ENCODE results near the gene MLPH.
A peak's percentile ranks its signal among the peaks of the same experiment; 100 is the strongest.

MLPH gene

DNA sequence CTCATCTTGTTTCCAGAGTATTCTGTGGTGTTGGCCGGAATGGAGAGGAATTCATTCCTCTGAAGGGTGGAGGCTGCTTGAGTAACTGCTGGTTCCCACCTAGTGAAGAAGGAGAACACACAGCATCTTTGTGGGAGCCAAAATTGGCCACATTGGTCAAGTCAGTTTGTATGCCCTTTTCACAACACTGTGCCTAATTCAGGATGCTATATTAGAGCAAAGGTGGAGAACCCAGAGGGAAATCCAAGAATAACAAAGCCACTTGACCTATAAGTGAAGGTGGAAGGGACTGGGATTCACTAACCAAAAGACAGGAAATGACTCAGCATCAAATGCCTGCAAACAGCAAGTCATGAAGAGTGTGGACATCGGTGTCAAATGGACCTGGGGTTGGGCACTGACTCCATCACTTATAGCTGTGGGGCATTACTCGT, 27.3 kb upstream of the MLPH start:
- DNase-seq, result peak; percentile 56
- no peak overlapping the region for H2BK5ac ChIP-seq (ENCODE audit: low read length)
- H3K4me3 ChIP-seq (ENCODE audit: low read length), result no peak overlapping the region
- H4K5ac ChIP-seq (ENCODE audit: low read length), result no peak overlapping the region
- no peaks in the 10 kb centered on the region for H3K27me3 ChIP-seq (ENCODE audit: insufficient read depth, low read length, poor library complexity)
- no peaks in the 10 kb centered on the region for H3K4me1 ChIP-seq (ENCODE audit: control insufficient read depth, low read depth, low read length)
- no peak overlapping the region for H3K56ac ChIP-seq (ENCODE audit: low read length)
- H3K79me2 ChIP-seq (ENCODE audit: control insufficient read depth, insufficient read depth, low read length), result no peaks in the 10 kb centered on the region
- H4K8ac ChIP-seq (ENCODE audit: low read depth, low read length), result no peak overlapping the region
- H2AK5ac ChIP-seq (ENCODE audit: low read length), result no peak overlapping the region
- H3K79me1 ChIP-seq (ENCODE audit: low read length), result no peaks in the 10 kb centered on the region
- H3K27ac ChIP-seq (ENCODE audit: low read depth, low read length), result no peak overlapping the region
- H3K18ac ChIP-seq (ENCODE audit: low read length), result no peak overlapping the region
- no peak overlapping the region for H2BK120ac ChIP-seq (ENCODE audit: low read depth, low read length)
- H3K9ac ChIP-seq (ENCODE audit: low read length), result no peak overlapping the region
- WGBS (ENCODE audit: extremely low coverage, insufficient coverage, low lambda C conversion rate), result no CpG with 5 or more reads among the region's 3 CpGs
- no peak overlapping the region for H3K23ac ChIP-seq (ENCODE audit: low read length)
- no peak overlapping the region for H3K4me2 ChIP-seq (ENCODE audit: low read length)
- H3K4ac ChIP-seq (ENCODE audit: low read depth, low read length), result no peak overlapping the region
- H3K36me3 ChIP-seq (ENCODE audit: control insufficient read depth, insufficient read depth, low read length), result no peaks in the 10 kb centered on the region
- H2BK15ac ChIP-seq (replicated peaks; ENCODE audit: low read depth), result no peak overlapping the region

DNA sequence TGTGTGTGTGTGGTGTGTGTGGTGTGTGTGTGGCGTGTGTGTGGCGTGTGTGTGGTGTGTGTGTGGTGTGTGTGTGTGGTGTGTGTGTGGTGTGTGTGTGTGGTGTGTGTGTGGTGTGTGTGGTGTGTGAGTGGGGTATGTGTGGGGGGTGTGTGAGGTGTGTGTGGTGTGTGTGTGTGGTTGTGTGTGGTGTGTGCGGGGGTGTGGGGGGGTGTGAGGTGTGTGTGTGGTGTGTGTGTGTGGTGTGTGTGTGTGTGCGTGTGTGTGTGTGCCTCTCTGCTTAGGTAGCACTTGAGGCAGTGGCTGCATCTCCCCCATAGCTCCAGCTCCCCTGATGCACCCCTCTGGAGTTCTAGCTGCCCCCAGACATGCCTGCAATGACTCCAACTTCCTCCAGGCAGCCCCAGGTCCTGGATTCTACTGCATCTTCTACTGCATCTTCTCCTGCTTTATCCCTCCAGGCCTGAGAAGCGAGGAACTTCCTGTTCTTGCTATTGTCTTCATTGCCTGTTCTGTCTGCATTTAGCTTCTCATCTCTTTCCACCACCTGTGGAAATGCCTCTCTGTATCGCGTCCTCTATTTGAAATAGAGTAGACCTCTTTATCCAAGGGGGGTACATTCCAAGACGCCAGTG, 22.2 kb upstream of the MLPH start:
- Histone ChIP-seq H3K9ac (ENCODE audit: low read length) (no peak overlapping the region), H3K4me1 (ENCODE audit: control insufficient read depth, low read depth, low read length) (no peaks in the 10 kb centered on the region), H3K18ac (ENCODE audit: low read length) (no peak overlapping the region), H3K4ac (ENCODE audit: low read depth, low read length) (no peak overlapping the region), H2BK15ac (replicated peaks; ENCODE audit: low read depth) (no peak overlapping the region), H3K56ac (ENCODE audit: low read length) (no peak overlapping the region), H2BK120ac (ENCODE audit: low read depth, low read length) (no peak overlapping the region), H4K8ac (ENCODE audit: low read depth, low read length) (no peak overlapping the region), H3K27me3 (ENCODE audit: insufficient read depth, low read length, poor library complexity) (no peaks in the 10 kb centered on the region), H2AK5ac (ENCODE audit: low read length) (no peak overlapping the region), H3K4me2 (ENCODE audit: low read length) (no peak overlapping the region), H3K79me1 (ENCODE audit: low read length) (no peaks in the 10 kb centered on the region), H3K27ac (ENCODE audit: low read depth, low read length) (no peak overlapping the region), H3K36me3 (ENCODE audit: control insufficient read depth, insufficient read depth, low read length) (no peaks in the 10 kb centered on the region), H3K23ac (ENCODE audit: low read length) (no peak overlapping the region), H3K4me3 (ENCODE audit: low read length) (no peak overlapping the region), H2BK5ac (ENCODE audit: low read length) (no peak overlapping the region), H4K5ac (ENCODE audit: low read length) (no peak overlapping the region), H3K79me2 (ENCODE audit: control insufficient read depth, insufficient read depth, low read length) (no peaks in the 10 kb centered on the region)
- no peak for DNase-seq
- WGBS (ENCODE audit: extremely low coverage, insufficient coverage, low lambda C conversion rate), result no CpG with 5 or more reads among the region's 8 CpGs

DNA sequence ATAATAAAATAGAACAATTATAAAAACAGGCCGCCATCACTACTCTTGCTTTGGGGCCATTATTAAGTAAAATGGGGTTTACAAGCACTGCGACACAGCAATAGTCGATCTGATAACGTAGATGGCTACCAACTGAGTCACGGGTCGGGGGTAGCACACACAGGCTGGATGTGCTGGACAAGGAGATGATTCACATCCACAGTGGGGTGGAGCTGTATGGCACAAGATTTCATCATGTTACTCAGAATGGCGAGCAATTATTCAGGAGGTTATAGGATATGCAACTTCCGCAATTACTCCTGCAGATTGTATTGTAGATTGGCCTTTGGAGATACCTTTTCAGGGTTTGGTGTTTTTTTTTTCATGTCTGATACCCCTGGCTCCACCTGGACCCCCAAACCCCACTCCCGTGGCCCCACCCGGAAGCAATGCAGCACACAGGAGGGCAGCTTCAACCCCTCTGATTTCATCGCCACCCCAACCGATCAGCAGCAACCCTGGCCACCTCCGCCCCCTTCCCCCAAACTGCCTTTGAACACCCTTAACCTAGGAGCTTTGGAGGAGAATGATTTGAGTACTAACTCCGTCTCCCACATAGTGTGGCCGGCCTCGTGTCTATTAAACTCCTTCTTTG, 21.4 kb upstream of the MLPH start:
- Histone ChIP-seq H3K27ac (ENCODE audit: low read depth, low read length) (no peak overlapping the region), H3K36me3 (ENCODE audit: control insufficient read depth, insufficient read depth, low read length) (no peaks in the 10 kb centered on the region), H3K27me3 (ENCODE audit: insufficient read depth, low read length, poor library complexity) (no peaks in the 10 kb centered on the region), H3K4me2 (ENCODE audit: low read length) (no peak overlapping the region), H3K9ac (ENCODE audit: low read length) (no peak overlapping the region), H3K4me1 (ENCODE audit: control insufficient read depth, low read depth, low read length) (no peaks in the 10 kb centered on the region), H3K18ac (ENCODE audit: low read length) (no peak overlapping the region), H3K79me2 (ENCODE audit: control insufficient read depth, insufficient read depth, low read length) (no peaks in the 10 kb centered on the region), H2AK5ac (ENCODE audit: low read length) (no peak overlapping the region), H2BK120ac (ENCODE audit: low read depth, low read length) (no peak overlapping the region), H4K5ac (ENCODE audit: low read length) (no peak overlapping the region), H3K4me3 (ENCODE audit: low read length) (no peak overlapping the region), H3K79me1 (ENCODE audit: low read length) (no peaks in the 10 kb centered on the region), H4K8ac (ENCODE audit: low read depth, low read length) (no peak overlapping the region), H2BK15ac (replicated peaks; ENCODE audit: low read depth) (no peak overlapping the region), H3K23ac (ENCODE audit: low read length) (peak overlapping the region; percentile 45), H2BK5ac (ENCODE audit: low read length) (no peak overlapping the region), H3K4ac (ENCODE audit: low read depth, low read length) (no peak overlapping the region), H3K56ac (ENCODE audit: low read length) (no peak overlapping the region)
- no peak for DNase-seq
- no CpG with 5 or more reads among the region's 16 CpGs for WGBS (ENCODE audit: extremely low coverage, insufficient coverage, low lambda C conversion rate)

DNA sequence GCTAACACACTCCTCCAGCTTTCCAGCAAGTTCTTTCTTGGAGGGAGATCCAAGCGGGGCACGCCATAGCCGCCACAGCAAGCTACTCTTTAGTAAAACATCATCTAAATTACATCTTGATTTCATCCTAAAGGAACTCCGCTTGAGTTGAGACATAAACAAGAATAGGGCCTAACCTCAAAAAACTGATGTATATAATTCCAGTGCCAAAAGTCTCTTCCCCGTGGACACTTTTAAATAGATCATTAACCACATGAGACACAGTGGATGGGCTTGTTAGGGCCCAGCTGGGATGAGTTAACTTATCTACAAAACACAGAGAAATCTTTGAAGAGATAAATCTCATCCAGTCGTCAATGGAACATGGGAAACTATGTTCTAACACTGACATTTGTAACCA, 20.8 kb upstream of the MLPH start:
- H3K27ac ChIP-seq (ENCODE audit: low read depth, low read length), result no peak overlapping the region
- H3K27me3 ChIP-seq (ENCODE audit: insufficient read depth, low read length, poor library complexity), result no peaks in the 10 kb centered on the region
- H3K4me3 ChIP-seq (ENCODE audit: low read length), result no peak overlapping the region
- no peak overlapping the region for H3K56ac ChIP-seq (ENCODE audit: low read length)
- no peak overlapping the region for H4K8ac ChIP-seq (ENCODE audit: low read depth, low read length)
- no peak for DNase-seq
- H3K18ac ChIP-seq (ENCODE audit: low read length), result no peak overlapping the region
- H2BK5ac ChIP-seq (ENCODE audit: low read length), result no peak overlapping the region
- no peak overlapping the region for H3K4me2 ChIP-seq (ENCODE audit: low read length)
- H2BK15ac ChIP-seq (replicated peaks; ENCODE audit: low read depth), result no peak overlapping the region
- peak overlapping the region; percentile 45 for H3K23ac ChIP-seq (ENCODE audit: low read length)
- H3K4me1 ChIP-seq (ENCODE audit: control insufficient read depth, low read depth, low read length), result no peaks in the 10 kb centered on the region
- H3K79me1 ChIP-seq (ENCODE audit: low read length), result no peaks in the 10 kb centered on the region
- no peaks in the 10 kb centered on the region for H3K79me2 ChIP-seq (ENCODE audit: control insufficient read depth, insufficient read depth, low read length)
- no peak overlapping the region for H3K9ac ChIP-seq (ENCODE audit: low read length)
- no peak overlapping the region for H2BK120ac ChIP-seq (ENCODE audit: low read depth, low read length)
- no peaks in the 10 kb centered on the region for H3K36me3 ChIP-seq (ENCODE audit: control insufficient read depth, insufficient read depth, low read length)
- WGBS (ENCODE audit: extremely low coverage, insufficient coverage, low lambda C conversion rate), result no CpG with 5 or more reads among the region's 6 CpGs
- no peak overlapping the region for H2AK5ac ChIP-seq (ENCODE audit: low read length)
- no peak overlapping the region for H4K5ac ChIP-seq (ENCODE audit: low read length)
- H3K4ac ChIP-seq (ENCODE audit: low read depth, low read length), result no peak overlapping the region

DNA sequence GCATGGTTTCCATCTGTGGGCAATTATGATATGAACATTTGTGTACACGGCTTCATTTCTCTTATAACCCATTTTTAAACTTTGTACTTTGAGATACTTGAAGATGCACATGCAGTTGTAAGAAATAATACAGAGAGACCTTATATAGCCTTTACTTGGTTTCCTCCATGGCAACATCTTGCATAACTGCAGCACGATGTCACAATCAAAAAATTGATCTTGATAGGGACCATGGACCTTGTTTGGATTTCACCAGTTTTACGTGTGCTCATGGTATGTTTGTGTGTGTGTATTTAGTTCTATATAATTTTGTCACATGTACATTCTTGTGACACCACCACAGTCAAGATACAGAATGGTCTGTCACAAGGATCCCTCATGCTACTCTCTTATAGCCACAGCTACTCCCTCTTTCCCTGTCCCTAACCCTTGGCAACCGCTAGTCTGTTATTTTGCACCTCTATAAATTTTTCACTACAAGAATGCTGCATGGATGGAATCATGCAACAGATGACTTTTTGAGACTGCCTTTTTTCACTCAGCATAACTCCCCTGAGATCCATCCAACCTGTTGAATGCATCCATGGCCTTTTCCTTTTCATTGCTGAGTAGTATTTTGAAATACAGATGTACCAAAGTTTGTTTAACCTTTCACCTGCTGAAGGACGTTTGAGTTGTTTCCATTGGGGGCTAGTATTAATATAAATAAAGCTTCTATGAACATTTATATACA, 19.4 kb upstream of the MLPH start:
- no peak overlapping the region for H3K18ac ChIP-seq (ENCODE audit: low read length)
- no peak overlapping the region for H3K4me2 ChIP-seq (ENCODE audit: low read length)
- no peaks in the 10 kb centered on the region for H3K79me2 ChIP-seq (ENCODE audit: control insufficient read depth, insufficient read depth, low read length)
- no peaks in the 10 kb centered on the region for H3K36me3 ChIP-seq (ENCODE audit: control insufficient read depth, insufficient read depth, low read length)
- H3K4me3 ChIP-seq (ENCODE audit: low read length), result no peak overlapping the region
- H2BK15ac ChIP-seq (replicated peaks; ENCODE audit: low read depth), result no peak overlapping the region
- H3K27ac ChIP-seq (ENCODE audit: low read depth, low read length), result no peak overlapping the region
- no peak overlapping the region for H2BK120ac ChIP-seq (ENCODE audit: low read depth, low read length)
- H2BK5ac ChIP-seq (ENCODE audit: low read length), result no peak overlapping the region
- no peak overlapping the region for H3K9ac ChIP-seq (ENCODE audit: low read length)
- H3K4me1 ChIP-seq (ENCODE audit: control insufficient read depth, low read depth, low read length), result no peaks in the 10 kb centered on the region
- no peak for DNase-seq
- no CpG with 5 or more reads among the region's 5 CpGs for WGBS (ENCODE audit: extremely low coverage, insufficient coverage, low lambda C conversion rate)
- no peak overlapping the region for H4K5ac ChIP-seq (ENCODE audit: low read length)
- H3K4ac ChIP-seq (ENCODE audit: low read depth, low read length), result no peak overlapping the region
- no peaks in the 10 kb centered on the region for H3K79me1 ChIP-seq (ENCODE audit: low read length)
- H3K23ac ChIP-seq (ENCODE audit: low read length), result no peak overlapping the region
- no peak overlapping the region for H2AK5ac ChIP-seq (ENCODE audit: low read length)
- no peaks in the 10 kb centered on the region for H3K27me3 ChIP-seq (ENCODE audit: insufficient read depth, low read length, poor library complexity)
- no peak overlapping the region for H4K8ac ChIP-seq (ENCODE audit: low read depth, low read length)
- H3K56ac ChIP-seq (ENCODE audit: low read length), result no peak overlapping the region
